GM18909 (cell line): ENCODE results near the gene TIAM1.

Experiments used
- ATAC-seq: cut with Tn5 transposase; IDR thresholded peaks from one replicate; pipeline ENCODE4 v1.9.1; 2021; ENCODE audit warnings: mild to moderate bottlenecking; ENCODE audit not compliant: unreplicated experiment, poor library complexity

Gene TIAM1

GRCh38 chr21:31343680-31344480, at the start of gene TIAM1:
Gene TIAM1, minus strand, starts transcription at chr21:31344261. Its CDS starts 77,289 bp downstream, at chr21:31266972.
- ATAC-seq: no peak

- ATAC-seq: no peak
Measured at GRCh38 chr21:31387560-31388186, 43.6 kb upstream of the TIAM1 start.

- no peak for ATAC-seq
Measured at GRCh38 chr21:31386006-31386405, 41.9 kb upstream of the TIAM1 start.

- no peak for ATAC-seq
Measured at GRCh38 chr21:31383770-31384169, 39.7 kb upstream of the TIAM1 start.

- no peak for ATAC-seq
Measured at GRCh38 chr21:31382060-31382459, 38.0 kb upstream of the TIAM1 start.

- no peak for ATAC-seq
Measured at GRCh38 chr21:31376301-31376700, 32.2 kb upstream of the TIAM1 start.

GRCh38 chr21:31374395-31374794, 30.3 kb upstream of the TIAM1 start:
- ATAC-seq: no peak

- ATAC-seq: no peak
Measured at GRCh38 chr21:31372471-31372765, 28.4 kb upstream of the TIAM1 start.

GRCh38 chr21:31371715-31372470, 27.8 kb upstream of the TIAM1 start:
- no peak for ATAC-seq

- ATAC-seq: no peak
Measured at GRCh38 chr21:31370893-31371544, 27.0 kb upstream of the TIAM1 start.

- ATAC-seq: no peak
Measured at GRCh38 chr21:31370281-31370892, 26.3 kb upstream of the TIAM1 start.

- ATAC-seq: no peak
Measured at GRCh38 chr21:31368361-31368760, 24.3 kb upstream of the TIAM1 start.

GRCh38 chr21:31367801-31368200, 23.7 kb upstream of the TIAM1 start:
- no peak for ATAC-seq

- ATAC-seq: no peak
Measured at GRCh38 chr21:31366825-31367224, 22.8 kb upstream of the TIAM1 start.

- no peak for ATAC-seq
Measured at GRCh38 chr21:31364253-31364945, 20.3 kb upstream of the TIAM1 start.

GRCh38 chr21:31363720-31364119, 19.7 kb upstream of the TIAM1 start:
- no peak for ATAC-seq

GRCh38 chr21:31360717-31361116, 16.7 kb upstream of the TIAM1 start:
- ATAC-seq: no peak

- ATAC-seq: no peak
Measured at GRCh38 chr21:31358158-31358557, 14.1 kb upstream of the TIAM1 start.

GRCh38 chr21:31356440-31356839, 12.4 kb upstream of the TIAM1 start:
- ATAC-seq: no peak
